ENCODE measurements around the gene IFT43.

The IFT43 gene

GRCh38 chr14:75972801-75973421, 12.7 kb upstream of the IFT43 start:
- no peak for TF ChIP-seq ZNF274 (IDR thresholded peaks at IDR 0.05; ENCODE audit: low read depth, low read length)
- H3K4me3 ChIP-seq (ENCODE audit: low read length), result no peak overlapping the region

GRCh38 chr14:75976826-75977581, 8.6 kb upstream of the IFT43 start:
- H3K4me3 ChIP-seq (ENCODE audit: low read length), result no peak overlapping the region
- no peak for TF ChIP-seq ZNF274 (IDR thresholded peaks at IDR 0.05; ENCODE audit: low read depth, low read length)

DNA sequence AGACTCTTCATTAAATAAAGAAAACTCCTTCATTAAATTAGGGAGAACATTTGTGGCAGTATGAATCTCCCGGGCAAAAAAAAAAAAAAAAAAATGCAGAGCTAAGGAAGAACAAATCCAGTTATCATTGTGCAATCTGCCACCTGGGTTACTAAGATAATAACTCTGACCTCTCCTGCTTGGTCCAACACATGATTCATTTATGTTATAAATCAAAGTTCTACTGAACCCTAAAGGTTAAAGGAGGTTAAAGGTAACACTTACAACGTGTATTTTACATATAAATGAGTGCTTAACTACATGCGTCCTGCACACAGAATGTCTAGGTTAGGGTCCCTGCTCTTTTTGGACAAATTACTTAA, 8.0 kb upstream of the IFT43 start:
- H3K4me3 ChIP-seq (ENCODE audit: low read length), result no peak overlapping the region
- no peak for TF ChIP-seq ZNF274 (IDR thresholded peaks at IDR 0.05; ENCODE audit: low read depth, low read length)

DNA sequence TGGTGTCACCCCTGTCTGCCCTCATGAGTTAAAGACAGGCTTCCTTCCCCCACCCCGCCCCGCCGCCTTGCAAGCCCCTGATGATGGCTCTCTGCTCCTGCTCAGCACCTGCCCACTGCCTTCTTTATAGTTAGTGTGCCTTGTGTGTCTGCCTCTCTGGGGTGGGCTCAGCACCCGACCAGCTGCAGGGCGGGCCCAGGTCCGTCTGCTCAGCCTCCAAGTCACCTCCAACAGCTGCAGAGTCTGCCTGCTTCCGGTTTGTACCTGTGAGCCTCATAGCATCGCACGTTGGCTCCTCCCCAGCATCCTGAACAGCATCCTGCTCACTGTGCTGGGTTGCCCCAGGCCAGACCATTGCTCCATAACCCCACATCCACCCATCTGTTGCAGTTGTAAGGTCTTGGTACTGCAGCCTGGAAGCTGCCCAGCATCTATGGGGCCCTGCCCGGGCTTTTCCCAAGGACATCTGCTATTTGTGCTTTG, 7.3 kb upstream of the IFT43 start:
- no peak overlapping the region for H3K4me3 ChIP-seq (ENCODE audit: low read length)
- TF ChIP-seq ZNF274 (IDR thresholded peaks at IDR 0.05; ENCODE audit: low read depth, low read length), result no peak

DNA sequence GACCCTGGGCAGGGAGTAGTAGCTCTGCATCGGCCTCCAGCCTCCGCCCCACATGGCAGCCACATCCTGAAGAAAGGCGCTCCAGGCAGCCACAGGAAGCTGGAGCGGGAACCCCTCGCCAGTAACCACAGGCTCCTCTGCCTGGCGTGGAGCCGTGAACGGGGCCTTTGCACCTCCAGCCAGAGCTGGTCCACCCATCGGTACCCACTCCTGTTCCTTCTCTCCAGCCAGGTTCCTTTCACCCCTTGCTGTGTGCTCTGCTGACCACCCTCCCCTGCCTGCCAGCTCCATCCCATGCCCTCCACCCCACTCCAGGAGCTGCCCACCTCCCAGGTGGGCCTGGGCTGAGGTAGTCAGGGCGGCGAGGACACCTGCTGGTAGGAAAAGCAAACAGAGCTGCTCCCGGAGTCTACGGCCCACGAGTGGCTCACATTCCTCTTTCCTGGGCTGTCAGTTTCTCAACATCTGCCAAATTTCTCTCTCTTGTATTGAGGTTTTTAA, 6.4 kb upstream of the IFT43 start:
- no peak for TF ChIP-seq ZNF274 (IDR thresholded peaks at IDR 0.05; ENCODE audit: low read depth, low read length)
- H3K4me3 ChIP-seq (ENCODE audit: low read length), result no peak overlapping the region

- no peak overlapping the region for H3K4me3 ChIP-seq (ENCODE audit: low read length)
- no peak for TF ChIP-seq ZNF274 (IDR thresholded peaks at IDR 0.05; ENCODE audit: low read depth, low read length)
Measured at GRCh38 chr14:75979648-75980565, 5.7 kb upstream of the IFT43 start.

- TF ChIP-seq ZNF274 (IDR thresholded peaks at IDR 0.05; ENCODE audit: low read depth, low read length), result no peak
- H3K4me3 ChIP-seq (ENCODE audit: low read length), result no peak overlapping the region
Measured at GRCh38 chr14:75980856-75981255, 4.7 kb upstream of the IFT43 start.

GRCh38 chr14:75981426-75982265, 3.9 kb upstream of the IFT43 start, which contains the start of gene TGFB3:
Gene TGFB3, minus strand, starts transcription at chr14:75981995. Its CDS starts 1,102 bp downstream, at chr14:75980893.
- TF ChIP-seq ZNF274 (IDR thresholded peaks at IDR 0.05; ENCODE audit: low read depth, low read length), result no peak
- peak within 1 kb of the TSS; percentile 82; the same call in 1 of the 2 replicates for H3K4me3 ChIP-seq (ENCODE audit: low read length)

GRCh38 chr14:75982266-75983018, 3.1 kb upstream of the IFT43 start:
- TF ChIP-seq ZNF274 (IDR thresholded peaks at IDR 0.05; ENCODE audit: low read depth, low read length), result no peak

GRCh38 chr14:75983019-75983358, 2.6 kb upstream of the IFT43 start:
- peak overlapping the region; percentile 3; the same call in 1 of the 2 replicates for H3K4me3 ChIP-seq (ENCODE audit: low read length)
- no peak for TF ChIP-seq ZNF274 (IDR thresholded peaks at IDR 0.05; ENCODE audit: low read depth, low read length)

More at GRCh38 chr14:75982266-75983018, 3.1 kb upstream of the IFT43 start:
- H3K4me3 ChIP-seq (ENCODE audit: low read length), result peak overlapping the region; percentile 82; the same call in 1 of the 2 replicates

DNA sequence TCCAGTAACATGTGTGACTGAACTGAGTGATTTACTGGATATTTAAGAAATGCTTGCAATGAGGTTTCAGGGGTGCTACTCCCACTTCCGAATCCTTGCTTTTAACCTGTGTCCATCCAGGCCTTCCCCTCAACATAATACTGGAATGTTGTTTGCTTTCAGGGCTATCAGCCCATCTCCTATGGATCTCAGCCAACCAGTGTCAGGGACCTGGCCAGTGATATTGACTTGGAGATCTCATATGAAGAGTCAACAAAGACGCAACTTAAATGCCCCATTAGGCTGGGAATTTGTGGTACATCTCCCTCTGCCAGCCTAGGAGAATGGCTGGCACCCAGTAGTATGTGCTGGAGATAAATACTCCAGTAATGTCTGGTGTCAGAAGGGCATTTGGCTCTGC, 889 bp upstream of the IFT43 start:
- TF ChIP-seq ZNF274 (IDR thresholded peaks at IDR 0.05; ENCODE audit: low read depth, low read length), result no peak

DNA sequence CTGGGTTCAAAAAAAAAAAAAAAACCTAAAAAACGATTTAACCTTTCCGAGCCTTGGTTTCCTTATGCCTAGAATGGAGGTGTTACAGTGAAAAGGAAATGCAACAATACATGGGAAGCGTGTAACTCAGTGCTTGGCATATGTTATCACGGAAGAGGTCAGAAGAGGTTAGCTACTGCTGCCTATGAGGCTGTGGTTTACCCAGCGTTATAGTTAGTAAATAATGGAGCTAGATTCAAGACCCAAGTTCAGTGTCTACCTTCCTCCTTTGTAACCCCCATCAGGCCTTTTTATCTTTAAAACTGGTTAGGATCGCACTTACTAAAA, 839 bp downstream of the IFT43 start:
- no peak for TF ChIP-seq ZNF274 (IDR thresholded peaks at IDR 0.05; ENCODE audit: low read depth, low read length)

More for the DNA sequence above, 889 bp upstream of the IFT43 start:
- H3K4me3 ChIP-seq (ENCODE audit: low read length), result no peak overlapping the region

More for the DNA sequence above, 839 bp downstream of the IFT43 start:
- H3K4me3 ChIP-seq (ENCODE audit: low read length), result peak overlapping the region; percentile 79
